HAP-1 (cell line): ENCODE measurements around the gene BPGM.

Experiments
- DNase-seq, 2 experiments: peaks; one replicate each; pipeline ENCODE4 v3.0.0-alpha.2; 2016 to 2020; ENCODE audit warnings: low spot score in 2 of 2
- H3K27me3 ChIP-seq: fragments of 250-450 bp; sonication (Bioruptor Pico); 2 replicates; pipeline ENCODE4 v1.5.1; 2020; ENCODE audit warnings: low read depth, mild to moderate bottlenecking, moderate library complexity
- H3K36me3 ChIP-seq: fragments of 250-450 bp; sonication (Bioruptor Pico); replicated peaks from 2 replicates; pipeline ENCODE4 v1.5.1; 2020; ENCODE audit warnings: mild to moderate bottlenecking
- H3K4me1 ChIP-seq: fragments of 250-450 bp; sonication (Bioruptor Pico); 2 replicates; pipeline ENCODE4 v1.5.1; 2020; ENCODE audit warnings: mild to moderate bottlenecking
- H3K4me3 ChIP-seq: fragments of 250-450 bp; sonication (Bioruptor Pico); 2 replicates; pipeline ENCODE4 v1.5.1; 2020; ENCODE audit warnings: mild to moderate bottlenecking, moderate library complexity
- H3K9me3 ChIP-seq: fragments of 250-450 bp; sonication (Bioruptor Pico); 2 replicates; pipeline ENCODE4 v1.5.1; 2020; ENCODE audit warnings: mild to moderate bottlenecking, moderate library complexity
- in situ Hi-C: fragments of 300-500 bp; cut with MboI; formaldehyde crosslinking; loops from 3 replicates; pipeline ENCODE4 v1.14.3; 2020; ENCODE audit warnings: low sequenced_read_pairs, inconsistent platforms, mixed read lengths

BPGM gene

DNA sequence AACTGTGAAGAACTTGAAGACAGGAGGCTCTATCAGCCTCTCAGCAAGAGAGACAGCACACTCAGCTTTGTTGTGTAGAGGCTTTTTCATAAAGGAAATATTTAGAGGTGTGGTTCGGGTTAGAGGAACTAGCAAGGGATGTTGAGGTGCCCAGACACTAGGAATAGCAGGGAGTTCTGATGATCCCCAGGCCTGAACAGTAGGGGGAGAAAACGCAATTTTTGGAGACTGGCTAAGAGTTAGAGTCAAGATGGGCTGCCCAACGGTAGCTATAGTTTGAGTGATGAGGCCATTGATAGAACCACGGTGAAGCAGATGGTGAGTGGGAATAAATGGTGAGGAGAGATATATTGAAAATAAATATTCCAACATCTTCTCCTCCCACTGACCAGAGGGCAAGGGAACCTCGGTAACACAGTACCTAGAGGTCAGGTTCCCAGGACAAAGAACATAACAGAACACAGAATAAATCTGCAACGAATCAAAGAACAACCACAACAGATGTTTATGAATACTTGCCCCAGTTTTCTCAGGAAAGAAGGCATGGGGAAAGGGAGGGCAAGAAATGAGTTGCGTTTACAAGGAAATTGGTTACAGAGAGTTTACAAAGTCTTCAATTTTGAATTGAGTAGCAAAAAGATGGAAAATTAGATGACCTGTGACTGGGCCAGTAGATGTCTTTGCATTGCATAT is 24.2 kb upstream of the BPGM start:
- H3K4me1 ChIP-seq: no peaks in the 10 kb centered on the region
- H3K36me3 ChIP-seq: no peaks in the 10 kb centered on the region
- no peak for DNase-seq
- H3K9me3 ChIP-seq: no peaks in the 10 kb centered on the region
- in situ Hi-C loops: no loop called here
- peaks cover 36% of the 10 kb centered on the region for H3K27me3 ChIP-seq
- no peak overlapping the region for H3K4me3 ChIP-seq

DNA sequence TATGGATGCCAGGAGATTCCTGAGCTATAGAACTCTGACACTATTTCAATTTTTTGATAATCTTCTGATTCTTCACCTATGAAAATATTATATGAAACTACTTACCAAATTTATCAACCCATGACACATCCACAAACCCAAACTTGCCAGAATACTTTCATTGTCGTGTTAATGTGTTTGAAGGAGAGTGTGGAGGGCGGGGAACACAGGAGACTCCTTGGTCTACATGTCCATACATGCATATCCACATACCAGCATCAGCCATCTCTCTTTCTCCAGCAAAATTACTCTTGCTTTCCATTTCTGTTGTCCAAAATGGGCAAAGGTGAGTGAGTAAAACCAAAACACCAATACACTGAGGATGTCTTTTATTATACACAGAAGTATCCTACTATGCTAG is 23.5 kb upstream of the BPGM start:
- no peak for DNase-seq
- H3K4me3 ChIP-seq: no peak overlapping the region
- no peaks in the 10 kb centered on the region for H3K4me1 ChIP-seq
- in situ Hi-C loops: no loop called here
- no peaks in the 10 kb centered on the region for H3K36me3 ChIP-seq
- no peaks in the 10 kb centered on the region for H3K9me3 ChIP-seq
- peaks cover 43% of the 10 kb centered on the region for H3K27me3 ChIP-seq

DNA sequence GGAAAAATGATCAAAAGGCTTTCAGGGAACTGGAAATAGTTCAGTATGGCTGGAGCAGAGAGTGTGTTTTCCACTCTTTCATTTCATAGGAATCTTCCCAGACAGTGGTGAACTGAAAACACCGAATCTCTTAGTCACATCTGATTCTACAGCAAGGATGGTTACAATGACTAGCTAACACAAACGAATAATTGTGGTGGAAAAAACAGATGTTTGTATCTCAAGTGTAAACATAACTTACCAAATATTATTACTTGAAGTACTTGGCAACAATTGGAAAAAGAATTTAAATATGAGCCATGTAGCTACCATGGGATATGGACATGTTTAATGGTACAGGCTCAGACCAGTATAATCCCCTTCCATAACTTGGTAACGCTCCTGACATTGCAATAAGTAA is 21.1 kb upstream of the BPGM start:
- in situ Hi-C loops: no loop called here
- no peaks in the 10 kb centered on the region for H3K36me3 ChIP-seq
- no peak for DNase-seq
- H3K4me1 ChIP-seq: no peaks in the 10 kb centered on the region
- H3K4me3 ChIP-seq: no peak overlapping the region
- H3K27me3 ChIP-seq: peaks cover 37% of the 10 kb centered on the region
- no peaks in the 10 kb centered on the region for H3K9me3 ChIP-seq

DNA sequence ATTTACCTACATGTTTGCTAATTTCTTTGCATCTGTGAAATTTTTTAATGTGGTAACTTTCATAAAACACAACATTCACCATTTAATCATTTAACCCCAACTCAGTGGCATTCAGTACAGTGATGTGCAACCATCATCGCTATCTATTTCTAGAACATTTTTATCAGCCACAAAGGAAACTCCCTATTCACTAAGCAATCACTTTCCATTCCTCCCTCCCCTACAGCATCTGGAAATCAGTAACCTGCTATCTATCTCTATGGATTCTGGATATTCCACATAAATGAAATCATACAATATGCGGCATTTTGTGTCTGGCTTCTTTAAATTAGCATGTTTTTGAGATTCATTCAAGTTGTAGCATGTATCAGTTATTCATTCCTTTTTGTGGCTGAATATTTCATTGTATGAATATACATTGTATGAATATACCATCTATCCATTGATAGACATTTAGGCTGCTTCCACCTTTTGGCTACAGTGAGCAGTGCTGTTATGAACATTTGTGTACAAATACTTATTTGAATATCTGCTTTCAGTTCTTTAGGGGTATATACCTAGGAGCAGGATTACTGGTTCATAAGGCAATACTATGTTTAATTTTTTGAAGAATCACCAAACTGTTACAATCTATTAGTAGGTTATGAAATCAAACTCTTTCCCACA is 19.4 kb upstream of the BPGM start:
- Histone ChIP-seq H3K4me3 (no peak overlapping the region), H3K9me3 (no peaks in the 10 kb centered on the region), H3K4me1 (no peaks in the 10 kb centered on the region), H3K36me3 (no peaks in the 10 kb centered on the region), H3K27me3 (peaks cover 34% of the 10 kb centered on the region)
- DNase-seq: no peak
- in situ Hi-C loops: no loop called here

DNA sequence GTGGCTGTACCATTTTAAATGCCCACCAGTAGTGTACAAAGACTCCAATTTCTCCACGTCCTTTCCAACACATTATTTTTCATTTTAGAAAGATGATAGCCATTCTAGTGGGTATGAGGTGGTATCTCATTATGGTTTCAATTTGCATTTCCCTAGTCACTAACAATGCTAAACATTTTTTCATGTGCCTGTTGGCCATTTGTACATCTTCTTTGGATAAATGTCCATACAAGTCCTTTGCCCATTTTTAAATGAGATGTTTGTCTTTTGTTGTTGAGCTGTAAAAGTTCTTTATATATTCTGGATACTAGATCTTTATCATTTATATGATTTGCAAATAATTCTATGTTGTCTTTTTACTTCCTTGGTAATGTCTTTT is 18.9 kb upstream of the BPGM start:
- DNase-seq: no peak
- peaks cover 34% of the 10 kb centered on the region for H3K27me3 ChIP-seq
- in situ Hi-C loops: no loop called here

DNA sequence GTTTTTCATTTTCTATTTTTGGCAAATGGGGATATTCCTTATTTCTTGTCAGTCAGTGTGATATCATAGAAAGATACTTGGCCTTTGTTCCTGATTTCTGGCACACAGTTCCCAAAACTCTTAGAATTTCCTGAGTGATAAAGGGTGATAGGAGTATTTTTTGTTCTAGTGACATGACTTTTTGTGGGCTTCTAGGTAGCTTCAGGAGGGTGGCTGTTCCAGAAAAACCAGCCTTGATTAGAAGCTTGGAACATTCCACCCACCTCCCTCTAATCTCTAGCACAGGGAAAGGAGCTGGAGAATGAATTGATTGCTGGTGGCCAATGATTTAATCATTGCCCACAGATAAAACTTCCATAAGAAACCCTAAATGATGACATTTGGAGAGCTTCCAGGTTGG is 17.2 kb upstream of the BPGM start:
- no peak overlapping the region for H3K4me3 ChIP-seq
- in situ Hi-C loops: no loop called here
- DNase-seq: no peak
- no peaks in the 10 kb centered on the region for H3K9me3 ChIP-seq
- no peaks in the 10 kb centered on the region for H3K4me1 ChIP-seq
- no peaks in the 10 kb centered on the region for H3K36me3 ChIP-seq
- H3K27me3 ChIP-seq: peaks cover 31% of the 10 kb centered on the region

More for the DNA sequence above, 18.9 kb upstream of the BPGM start:
- Histone ChIP-seq H3K9me3 (no peaks in the 10 kb centered on the region), H3K4me3 (no peak overlapping the region), H3K36me3 (no peaks in the 10 kb centered on the region), H3K4me1 (no peaks in the 10 kb centered on the region)

DNA sequence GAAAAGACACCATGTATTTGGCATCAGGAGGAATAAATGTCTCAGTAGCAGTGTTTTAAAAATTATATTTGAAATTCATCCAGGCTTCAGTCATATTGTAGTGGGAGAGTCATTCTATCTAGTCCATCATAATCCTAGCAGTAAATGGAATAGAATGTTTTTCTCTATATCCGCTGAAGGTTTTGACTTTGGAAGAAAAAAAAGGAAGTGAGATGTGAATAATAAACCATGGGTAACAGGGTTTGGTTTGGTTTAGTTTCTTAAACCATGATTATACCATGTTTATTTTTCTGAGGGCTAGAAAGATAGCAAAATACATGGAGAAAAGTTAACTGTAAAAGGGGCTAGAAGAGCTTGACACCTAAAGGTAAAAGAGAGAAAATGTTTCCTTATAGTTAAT is 16.4 kb upstream of the BPGM start:
- in situ Hi-C loops: no loop called here
- Histone ChIP-seq H3K27me3 (peaks cover 25% of the 10 kb centered on the region), H3K36me3 (no peaks in the 10 kb centered on the region), H3K9me3 (no peaks in the 10 kb centered on the region), H3K4me3 (no peak overlapping the region), H3K4me1 (no peaks in the 10 kb centered on the region)
- DNase-seq: no peak

DNA sequence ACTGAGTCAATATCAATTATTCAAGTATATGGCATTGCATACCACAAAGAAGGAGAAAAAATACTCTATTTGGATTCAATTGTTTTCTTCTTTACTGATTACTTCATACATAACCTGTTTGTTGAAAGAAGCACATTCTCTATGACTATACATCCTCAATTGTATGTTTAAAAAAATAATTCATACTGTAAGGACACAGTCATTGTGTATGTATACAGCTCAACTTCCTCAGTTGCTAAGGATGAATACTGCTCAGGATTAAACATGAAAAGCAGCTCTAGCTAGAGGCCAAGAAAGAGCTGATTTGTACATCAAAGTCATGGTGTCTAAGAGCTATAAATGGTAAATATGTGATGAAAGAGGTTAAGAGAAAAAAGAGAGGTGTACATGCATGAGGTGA is 15.8 kb upstream of the BPGM start:
- H3K4me3 ChIP-seq: no peak overlapping the region
- peaks cover 22% of the 10 kb centered on the region for H3K27me3 ChIP-seq
- DNase-seq: no peak
- H3K36me3 ChIP-seq: no peaks in the 10 kb centered on the region
- no peaks in the 10 kb centered on the region for H3K9me3 ChIP-seq
- no peaks in the 10 kb centered on the region for H3K4me1 ChIP-seq
- in situ Hi-C loops: no loop called here

DNA sequence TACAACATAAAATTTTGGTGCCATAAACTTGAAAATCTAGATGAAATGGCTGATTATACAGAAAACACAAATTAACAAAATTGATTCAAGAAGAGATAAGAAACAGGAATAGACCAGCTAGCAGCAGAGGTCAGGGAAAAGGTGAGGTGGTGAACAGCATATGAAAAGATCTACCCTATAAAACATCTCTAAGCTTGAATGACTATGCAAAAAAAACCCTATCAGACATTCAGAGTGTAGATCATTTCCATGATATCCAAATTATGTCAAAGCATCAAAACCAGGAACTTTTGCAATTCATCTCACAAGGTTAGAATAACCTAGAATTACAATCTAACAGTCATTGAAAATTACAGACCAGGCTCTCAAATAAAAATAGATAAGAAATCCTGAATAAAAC is 14.6 kb upstream of the BPGM start:
- in situ Hi-C loops: no loop called here
- no peaks in the 10 kb centered on the region for H3K36me3 ChIP-seq
- peaks cover 14% of the 10 kb centered on the region; the same call in 1 of the 2 replicates for H3K27me3 ChIP-seq
- DNase-seq: no peak
- H3K4me1 ChIP-seq: no peaks in the 10 kb centered on the region
- H3K9me3 ChIP-seq: no peaks in the 10 kb centered on the region
- H3K4me3 ChIP-seq: no peak overlapping the region

DNA sequence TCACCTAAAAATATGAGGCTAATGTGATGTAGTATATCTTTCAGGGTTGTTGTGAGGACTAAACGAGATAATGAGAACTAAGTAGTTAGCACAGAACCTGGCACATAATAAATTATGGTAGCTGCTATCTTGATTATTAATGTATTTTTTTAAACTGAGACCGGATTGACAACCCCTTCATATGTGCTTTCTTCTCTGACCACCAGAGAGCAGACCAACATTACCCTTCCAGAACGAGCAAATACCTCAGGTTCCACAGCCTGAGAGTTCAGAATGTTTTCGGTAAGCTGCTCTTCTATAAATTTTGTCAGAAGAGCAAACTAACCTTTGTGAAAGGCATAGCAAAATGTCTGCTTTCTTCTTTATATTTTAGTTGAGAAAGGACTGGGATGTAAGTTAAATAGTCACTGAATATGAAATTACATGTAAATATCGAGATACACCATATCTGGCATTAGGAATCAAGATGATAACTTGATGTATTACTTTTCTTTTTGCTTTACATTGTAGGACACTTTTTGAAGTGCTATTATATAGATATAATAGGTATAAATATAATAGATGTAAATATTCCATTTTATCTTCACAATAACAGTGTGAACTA is 13.6 kb upstream of the BPGM start:
- H3K4me1 ChIP-seq: no peaks in the 10 kb centered on the region
- DNase-seq: peak; percentile 48 to 61
- in situ Hi-C loops: no loop called here

DNA sequence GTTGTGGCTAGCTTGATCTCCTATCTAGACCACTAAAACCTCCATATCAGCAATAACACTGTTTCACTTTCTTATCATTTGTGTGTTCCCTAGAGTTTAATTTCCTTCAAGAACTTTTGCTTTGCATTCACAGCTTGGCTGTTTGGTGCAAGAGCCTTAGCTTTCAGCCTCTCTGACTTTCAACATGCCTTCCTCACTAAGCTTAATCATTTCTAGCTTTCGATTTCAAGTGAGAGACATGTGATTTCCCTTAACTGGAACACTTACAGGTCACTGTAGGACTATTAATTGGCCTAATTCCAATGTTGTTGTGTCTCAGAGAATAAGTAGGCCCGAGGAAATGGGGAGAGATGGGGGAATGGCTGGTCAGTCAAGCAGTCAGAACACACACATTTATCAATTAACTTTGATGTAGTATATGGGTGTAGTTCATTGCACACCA is 10.6 kb upstream of the BPGM start:
- H3K4me1 ChIP-seq: no peaks in the 10 kb centered on the region
- no peaks in the 10 kb centered on the region for H3K36me3 ChIP-seq
- peaks cover 5% of the 10 kb centered on the region for H3K27me3 ChIP-seq
- in situ Hi-C loops: no loop called here
- H3K4me3 ChIP-seq: no peak overlapping the region
- no peaks in the 10 kb centered on the region for H3K9me3 ChIP-seq
- DNase-seq: no peak

More for the DNA sequence above, 13.6 kb upstream of the BPGM start:
- Histone ChIP-seq H3K9me3 (no peaks in the 10 kb centered on the region), H3K36me3 (no peaks in the 10 kb centered on the region), H3K4me3 (no peak overlapping the region), H3K27me3 (0 out of 2 replicates have a peak, but pooled peaks cover 5% of the 10 kb centered on the region)

DNA sequence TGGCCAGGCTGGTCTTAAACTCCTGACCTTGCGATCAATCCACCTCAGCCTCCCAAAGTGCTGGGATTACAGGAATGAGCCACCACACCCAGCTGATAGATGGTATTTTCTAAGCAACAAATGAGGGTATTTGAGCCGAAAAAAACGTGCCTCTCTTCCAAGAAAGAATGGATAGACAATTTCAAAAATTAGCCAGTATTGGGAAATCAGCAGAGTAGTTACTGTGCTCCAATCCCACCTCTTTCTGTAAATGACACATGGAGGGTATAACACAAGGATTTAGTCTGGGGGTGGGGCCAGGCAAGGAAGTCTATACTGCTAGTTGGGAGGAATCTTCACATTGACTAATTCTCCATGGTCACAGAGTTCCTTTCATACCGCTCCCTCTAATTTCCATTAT is 9.2 kb upstream of the BPGM start:
- Histone ChIP-seq H3K4me1 (no peaks in the 10 kb centered on the region), H3K4me3 (no peak overlapping the region), H3K36me3 (no peaks in the 10 kb centered on the region), H3K9me3 (no peaks in the 10 kb centered on the region), H3K27me3 (peaks cover 5% of the 10 kb centered on the region)
- no peak for DNase-seq
- in situ Hi-C loops: no loop called here

DNA sequence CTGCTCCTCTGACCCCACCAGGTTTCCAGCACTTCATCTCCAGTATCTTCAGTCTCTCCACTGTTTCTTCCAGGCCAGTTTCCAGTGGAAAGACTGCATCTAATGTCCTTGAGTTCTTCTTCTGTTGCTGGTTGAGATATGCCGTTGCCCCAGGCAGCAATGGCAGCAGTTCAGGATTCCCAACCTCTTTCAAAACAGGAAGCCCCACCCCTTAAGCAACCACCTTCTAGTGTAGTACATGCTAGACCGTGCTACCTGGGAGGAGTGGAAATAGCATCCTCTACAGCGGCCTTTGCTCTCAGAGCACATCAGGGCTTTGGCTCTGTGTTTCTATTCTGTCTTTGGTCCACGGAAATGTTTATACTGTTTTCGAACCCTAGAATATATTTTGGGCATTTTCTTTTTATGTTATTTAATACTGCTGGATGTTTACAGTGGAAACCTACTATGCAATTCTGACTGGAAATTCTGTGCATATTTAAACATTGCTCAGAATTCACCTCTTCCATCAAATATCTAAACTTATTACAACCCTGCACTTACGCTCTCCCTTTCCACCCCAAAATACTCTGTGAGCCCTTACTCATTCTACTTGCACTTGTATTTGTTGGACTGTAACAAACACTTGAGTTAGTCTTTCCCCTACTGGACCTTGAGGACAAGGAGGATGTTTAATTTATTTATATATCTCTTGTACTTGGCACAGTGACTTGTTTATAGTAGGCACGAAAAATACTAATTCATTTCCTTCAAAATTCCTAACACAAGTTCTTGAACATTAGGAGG is 8.5 kb upstream of the BPGM start:
- Histone ChIP-seq H3K36me3 (no peaks in the 10 kb centered on the region), H3K4me3 (no peak overlapping the region), H3K9me3 (no peaks in the 10 kb centered on the region), H3K27me3 (peaks cover 5% of the 10 kb centered on the region), H3K4me1 (no peaks in the 10 kb centered on the region)
- no peak for DNase-seq
- in situ Hi-C loops: no loop called here

DNA sequence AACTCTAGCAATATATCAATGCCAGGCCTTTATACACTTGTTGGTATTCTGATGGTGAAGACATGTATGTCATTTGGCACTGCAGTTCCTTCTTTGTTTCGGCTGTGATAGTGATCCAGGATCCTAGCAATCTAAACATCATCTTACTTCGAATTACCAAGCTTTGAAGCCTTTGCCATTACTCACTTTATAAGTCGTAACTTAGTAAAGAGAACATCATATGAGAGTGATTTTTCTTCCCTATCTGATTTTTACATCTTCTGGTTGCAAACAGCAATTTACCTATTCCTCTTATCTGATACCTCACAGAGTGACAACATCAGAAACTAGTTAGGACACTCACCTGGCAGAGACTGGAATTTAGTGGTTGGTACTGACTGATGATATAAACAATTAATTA is 7.6 kb upstream of the BPGM start:
- Histone ChIP-seq H3K27me3 (peaks cover 5% of the 10 kb centered on the region), H3K4me1 (no peaks in the 10 kb centered on the region), H3K4me3 (no peak overlapping the region), H3K36me3 (no peaks in the 10 kb centered on the region), H3K9me3 (no peaks in the 10 kb centered on the region)
- in situ Hi-C loops: no loop called here
- DNase-seq: no peak
